ENCODE results near the gene SLIT1.

The SLIT1 gene

DNA sequence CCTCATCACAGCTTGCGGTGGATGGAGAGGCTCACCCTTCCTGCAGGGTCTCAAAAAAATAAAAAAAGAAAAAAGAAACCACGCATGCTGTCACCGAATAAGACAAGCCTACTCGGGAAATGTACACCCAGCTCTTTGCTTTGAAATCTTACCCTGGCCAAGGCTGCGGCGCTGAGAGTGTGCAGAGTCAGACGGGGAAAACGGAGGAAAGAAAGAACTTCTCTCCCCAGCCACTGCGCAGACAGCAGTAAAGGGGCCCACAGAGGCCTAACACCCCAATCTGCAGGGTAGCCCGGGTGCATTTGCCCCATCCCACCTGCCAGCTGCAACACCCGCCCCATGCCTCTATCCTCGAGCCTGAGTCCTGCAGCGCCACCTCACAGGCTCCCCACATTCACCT lies 14.8 kb downstream of the SLIT1 start:
- H3K36me3 ChIP-seq = no peaks in the 10 kb centered on the region
- H3K4me3 ChIP-seq (ENCODE audit: low read depth in 1 of 2, low read length in 1 of 2) = no peak overlapping the region
- H3K27ac ChIP-seq = no peak overlapping the region
- H3K4me1 ChIP-seq (ENCODE audit: control insufficient read depth in 1 of 2, insufficient read depth in 1 of 2, low read depth in 1 of 2, low read length in 1 of 2) = no peaks in the 10 kb centered on the region
- TF ChIP-seq, protein P1, sequence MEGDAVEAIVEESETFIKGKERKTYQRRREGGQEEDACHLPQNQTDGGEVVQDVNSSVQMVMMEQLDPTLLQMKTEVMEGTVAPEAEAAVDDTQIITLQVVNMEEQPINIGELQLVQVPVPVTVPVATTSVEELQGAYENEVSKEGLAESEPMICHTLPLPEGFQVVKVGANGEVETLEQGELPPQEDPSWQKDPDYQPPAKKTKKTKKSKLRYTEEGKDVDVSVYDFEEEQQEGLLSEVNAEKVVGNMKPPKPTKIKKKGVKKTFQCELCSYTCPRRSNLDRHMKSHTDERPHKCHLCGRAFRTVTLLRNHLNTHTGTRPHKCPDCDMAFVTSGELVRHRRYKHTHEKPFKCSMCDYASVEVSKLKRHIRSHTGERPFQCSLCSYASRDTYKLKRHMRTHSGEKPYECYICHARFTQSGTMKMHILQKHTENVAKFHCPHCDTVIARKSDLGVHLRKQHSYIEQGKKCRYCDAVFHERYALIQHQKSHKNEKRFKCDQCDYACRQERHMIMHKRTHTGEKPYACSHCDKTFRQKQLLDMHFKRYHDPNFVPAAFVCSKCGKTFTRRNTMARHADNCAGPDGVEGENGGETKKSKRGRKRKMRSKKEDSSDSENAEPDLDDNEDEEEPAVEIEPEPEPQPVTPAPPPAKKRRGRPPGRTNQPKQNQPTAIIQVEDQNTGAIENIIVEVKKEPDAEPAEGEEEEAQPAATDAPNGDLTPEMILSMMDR (IDR thresholded peaks at IDR 0.05) = no peak
- H3K9me3 ChIP-seq = no peaks in the 10 kb centered on the region
- peaks cover 30% of the 10 kb centered on the region for H3K27me3 ChIP-seq

DNA sequence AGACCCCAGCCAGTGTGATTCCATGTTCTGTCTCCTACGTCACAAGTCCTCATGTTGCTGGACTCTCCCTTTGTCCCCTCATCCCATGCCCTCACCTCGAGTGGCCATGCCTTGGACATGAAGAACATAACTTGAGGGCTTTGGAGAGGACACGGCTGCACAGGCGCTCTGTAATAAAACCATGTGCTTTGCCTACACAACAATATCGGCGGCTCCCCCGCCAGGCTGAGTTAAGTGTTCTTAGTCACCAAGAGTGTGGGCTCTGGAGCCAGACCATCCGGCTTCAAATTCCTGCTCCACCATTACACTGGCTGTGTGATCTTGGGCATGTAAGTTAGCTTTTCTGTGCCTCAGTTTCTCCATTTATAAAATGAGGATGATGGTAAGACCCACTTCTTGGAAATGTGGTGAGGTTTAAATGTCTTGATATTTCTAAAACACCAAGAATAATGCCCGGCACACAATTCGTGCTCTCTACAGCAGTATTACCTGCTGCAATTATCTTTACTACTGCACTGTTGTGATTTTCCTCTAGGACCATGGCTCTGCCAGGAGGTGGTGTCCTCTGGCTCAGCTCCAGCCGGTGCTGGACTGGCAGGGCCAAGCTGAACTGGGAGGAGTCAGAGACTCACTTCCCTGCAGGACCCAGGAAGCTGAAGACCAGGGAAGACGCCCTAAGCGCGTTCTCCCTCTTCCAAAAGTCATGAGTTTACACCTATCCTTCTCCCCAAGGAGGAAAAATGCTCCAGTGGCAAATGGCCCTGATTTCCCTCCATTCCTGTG lies 15.7 kb downstream of the SLIT1 start:
- Histone ChIP-seq H3K4me3 (ENCODE audit: low read depth in 1 of 2, low read length in 1 of 2) (no peak overlapping the region), H3K9me3 (no peaks in the 10 kb centered on the region), H3K4me1 (ENCODE audit: control insufficient read depth in 1 of 2, insufficient read depth in 1 of 2, low read depth in 1 of 2, low read length in 1 of 2) (no peaks in the 10 kb centered on the region), H3K36me3 (no peaks in the 10 kb centered on the region), H3K27ac (no peak overlapping the region), H3K27me3 (peaks cover 30% of the 10 kb centered on the region)
- TF ChIP-seq, protein P1 (IDR thresholded peaks at IDR 0.05) = no peak

DNA sequence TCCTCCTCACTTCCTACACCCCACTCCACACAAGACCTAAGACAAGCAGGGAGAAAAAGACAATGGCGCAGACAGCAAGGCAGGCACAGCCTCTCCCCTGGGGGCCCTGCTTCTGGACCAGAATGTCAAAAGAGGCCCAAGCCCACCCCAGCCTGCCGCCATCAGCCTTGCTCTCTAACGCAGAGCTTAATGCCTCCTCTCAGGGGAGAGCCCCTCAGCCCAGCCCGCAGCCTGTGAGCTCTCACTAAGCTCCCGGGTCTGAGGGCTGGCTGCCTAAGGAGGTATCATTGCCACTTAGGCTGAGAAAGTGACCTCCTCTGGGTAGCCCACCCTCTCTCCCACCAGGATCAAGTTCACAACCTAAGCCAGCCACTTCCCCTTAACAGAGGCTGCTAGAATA lies 16.7 kb downstream of the SLIT1 start:
- H3K4me3 ChIP-seq (ENCODE audit: low read depth in 1 of 2, low read length in 1 of 2) = no peak overlapping the region
- TF ChIP-seq, protein P1 (IDR thresholded peaks at IDR 0.05) = no peak
- H3K9me3 ChIP-seq = no peaks in the 10 kb centered on the region
- peaks cover 30% of the 10 kb centered on the region for H3K27me3 ChIP-seq
- H3K27ac ChIP-seq = no peak overlapping the region
- H3K4me1 ChIP-seq (ENCODE audit: control insufficient read depth in 1 of 2, insufficient read depth in 1 of 2, low read depth in 1 of 2, low read length in 1 of 2) = no peaks in the 10 kb centered on the region
- no peaks in the 10 kb centered on the region for H3K36me3 ChIP-seq

DNA sequence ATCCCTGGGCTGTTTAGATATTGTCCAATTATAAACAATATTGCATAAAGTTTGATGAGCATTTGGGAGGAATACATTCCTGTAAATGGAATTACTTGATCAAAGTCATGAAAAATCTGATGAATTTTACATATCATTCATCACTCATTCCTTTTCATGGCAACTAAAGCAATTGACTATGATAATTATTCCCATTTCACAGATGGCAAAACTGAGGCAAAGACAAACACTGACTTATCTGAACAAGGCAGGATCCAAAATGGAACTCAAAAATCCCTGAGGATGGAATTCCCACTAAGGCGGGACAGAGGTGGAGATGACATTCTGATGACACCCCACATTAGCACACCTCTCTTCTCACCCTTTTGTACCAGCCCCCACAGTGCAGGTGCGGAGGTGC lies 17.1 kb downstream of the SLIT1 start:
- no peak overlapping the region for H3K27ac ChIP-seq
- TF ChIP-seq, protein P1 (IDR thresholded peaks at IDR 0.05) = no peak

DNA sequence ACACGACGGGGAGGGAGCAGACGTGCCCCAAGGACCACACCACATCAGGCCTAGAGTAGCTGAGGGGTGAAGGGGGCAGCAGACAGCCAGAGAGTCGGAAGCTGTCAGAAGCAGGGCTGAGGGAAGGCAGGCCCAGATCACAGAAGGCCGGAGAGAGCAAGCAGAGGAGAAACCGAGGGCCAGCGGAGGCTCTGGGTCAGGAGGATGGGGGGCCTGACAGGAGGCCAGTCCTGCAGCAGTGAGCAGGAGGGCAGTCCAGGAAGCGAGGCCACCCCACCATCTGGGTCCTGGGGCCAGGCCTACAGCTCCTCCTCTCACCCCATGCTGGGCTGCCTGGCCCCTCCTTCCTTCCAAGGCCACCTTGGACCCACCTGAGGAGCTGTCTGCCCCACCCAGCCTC lies 20.3 kb downstream of the SLIT1 start:
- Histone ChIP-seq H3K4me3 (ENCODE audit: low read depth in 1 of 2, low read length in 1 of 2) (no peak overlapping the region), H3K27me3 (peaks cover 13% of the 10 kb centered on the region), H3K9me3 (no peaks in the 10 kb centered on the region), H3K36me3 (no peaks in the 10 kb centered on the region), H3K27ac (no peak overlapping the region), H3K4me1 (ENCODE audit: control insufficient read depth in 1 of 2, insufficient read depth in 1 of 2, low read depth in 1 of 2, low read length in 1 of 2) (no peaks in the 10 kb centered on the region)
- TF ChIP-seq, protein P1 (IDR thresholded peaks at IDR 0.05) = no peak

More for the DNA sequence above, 17.1 kb downstream of the SLIT1 start:
- H3K36me3 ChIP-seq = no peaks in the 10 kb centered on the region
- H3K27me3 ChIP-seq = peaks cover 30% of the 10 kb centered on the region
- no peaks in the 10 kb centered on the region for H3K9me3 ChIP-seq
- H3K4me3 ChIP-seq (ENCODE audit: low read depth in 1 of 2, low read length in 1 of 2) = no peak overlapping the region
- no peaks in the 10 kb centered on the region for H3K4me1 ChIP-seq (ENCODE audit: control insufficient read depth in 1 of 2, insufficient read depth in 1 of 2, low read depth in 1 of 2, low read length in 1 of 2)
